Measurements from ENCODE around the gene NCOA7. TPM values are rescaled to one million over a fixed set of nuclear protein-coding genes. Genes with fewer than 3 reads are reported as not detected.

Gene NCOA7
- total RNA-seq, 2 donors from 2014 or later: 26.5 to 30.0 TPM

DNA sequence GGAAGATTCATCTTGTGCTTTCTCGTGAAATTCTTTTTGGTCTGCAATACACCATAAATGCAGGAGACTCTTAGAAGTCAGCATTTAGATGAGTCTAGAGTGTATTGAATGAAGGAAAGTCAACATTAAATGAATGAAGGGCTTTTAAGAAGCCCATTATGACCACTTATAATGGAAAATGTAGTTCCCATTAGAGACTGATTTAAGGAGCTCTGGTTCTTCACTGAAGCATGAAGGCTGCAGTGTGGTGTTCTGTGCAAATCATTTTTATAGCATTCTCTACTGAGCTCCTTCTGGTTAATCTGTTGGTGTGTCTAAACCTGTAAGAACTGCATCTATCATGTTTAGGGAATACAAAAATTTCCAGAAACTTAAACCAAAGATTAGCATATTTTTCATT, 19.7 kb downstream of the NCOA7 start:
- 88 to 90% methylated on average over 1 of the region's 1 CpG for WGBS, 2 donors
- intact Hi-C loops (cut with DNase I): no loop called here
- ATAC-seq: no peak
- H3K27ac ChIP-seq: no peak overlapping the region
- no peaks in the 10 kb centered on the region for H3K36me3 ChIP-seq (replicated peaks in 1 of 2; ENCODE audit: insufficient read depth in 1 of 2, low read depth in 2 of 2)
- no peak for TF ChIP-seq POLR2A (IDR thresholded peaks at IDR 0.05)
- TF ChIP-seq, protein P1, sequence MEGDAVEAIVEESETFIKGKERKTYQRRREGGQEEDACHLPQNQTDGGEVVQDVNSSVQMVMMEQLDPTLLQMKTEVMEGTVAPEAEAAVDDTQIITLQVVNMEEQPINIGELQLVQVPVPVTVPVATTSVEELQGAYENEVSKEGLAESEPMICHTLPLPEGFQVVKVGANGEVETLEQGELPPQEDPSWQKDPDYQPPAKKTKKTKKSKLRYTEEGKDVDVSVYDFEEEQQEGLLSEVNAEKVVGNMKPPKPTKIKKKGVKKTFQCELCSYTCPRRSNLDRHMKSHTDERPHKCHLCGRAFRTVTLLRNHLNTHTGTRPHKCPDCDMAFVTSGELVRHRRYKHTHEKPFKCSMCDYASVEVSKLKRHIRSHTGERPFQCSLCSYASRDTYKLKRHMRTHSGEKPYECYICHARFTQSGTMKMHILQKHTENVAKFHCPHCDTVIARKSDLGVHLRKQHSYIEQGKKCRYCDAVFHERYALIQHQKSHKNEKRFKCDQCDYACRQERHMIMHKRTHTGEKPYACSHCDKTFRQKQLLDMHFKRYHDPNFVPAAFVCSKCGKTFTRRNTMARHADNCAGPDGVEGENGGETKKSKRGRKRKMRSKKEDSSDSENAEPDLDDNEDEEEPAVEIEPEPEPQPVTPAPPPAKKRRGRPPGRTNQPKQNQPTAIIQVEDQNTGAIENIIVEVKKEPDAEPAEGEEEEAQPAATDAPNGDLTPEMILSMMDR (IDR thresholded peaks at IDR 0.05): no peak
- no peaks in the 10 kb centered on the region for H3K27me3 ChIP-seq
- no peaks in the 10 kb centered on the region for H3K9me3 ChIP-seq
- DNase-seq: no peak
- no peak overlapping the region for H3K4me3 ChIP-seq
- H3K4me1 ChIP-seq: peaks cover 32% of the 10 kb centered on the region

DNA sequence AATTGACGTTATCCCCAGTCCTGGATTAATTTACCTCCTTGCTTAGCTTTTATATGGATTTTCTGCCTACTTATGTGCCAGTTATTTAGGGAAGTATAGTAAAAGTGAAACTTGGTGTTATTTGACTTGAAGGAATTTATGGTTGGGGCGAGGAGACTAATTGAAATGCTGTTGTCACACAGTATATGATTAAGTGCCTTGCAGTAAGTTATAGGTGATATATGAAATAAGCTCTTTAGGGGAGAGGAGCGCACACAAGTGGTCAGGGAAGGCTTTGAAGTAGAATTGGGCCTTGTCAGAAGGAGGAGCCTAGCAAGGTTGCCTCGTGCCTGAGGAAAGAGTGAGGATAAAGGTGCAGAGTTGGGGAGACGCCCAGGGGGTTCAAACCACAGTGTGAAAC, 20.5 kb downstream of the NCOA7 start:
- no peaks in the 10 kb centered on the region for H3K9me3 ChIP-seq
- no peaks in the 10 kb centered on the region for H3K27me3 ChIP-seq
- ATAC-seq (no peak), DNase-seq (no peak)
- 75 to 92% methylated on average over 5 of the region's 5 CpGs for WGBS, 2 donors
- H3K4me3 ChIP-seq: no peak overlapping the region
- H3K27ac ChIP-seq: no peak overlapping the region
- H3K36me3 ChIP-seq (replicated peaks in 1 of 2; ENCODE audit: insufficient read depth in 1 of 2, low read depth in 2 of 2): no peaks in the 10 kb centered on the region
- TF ChIP-seq, protein P1 (IDR thresholded peaks at IDR 0.05): no peak
- no peak for TF ChIP-seq POLR2A (IDR thresholded peaks at IDR 0.05)
- intact Hi-C loops (cut with DNase I): no loop called here
- H3K4me1 ChIP-seq: peaks cover 34% of the 10 kb centered on the region

DNA sequence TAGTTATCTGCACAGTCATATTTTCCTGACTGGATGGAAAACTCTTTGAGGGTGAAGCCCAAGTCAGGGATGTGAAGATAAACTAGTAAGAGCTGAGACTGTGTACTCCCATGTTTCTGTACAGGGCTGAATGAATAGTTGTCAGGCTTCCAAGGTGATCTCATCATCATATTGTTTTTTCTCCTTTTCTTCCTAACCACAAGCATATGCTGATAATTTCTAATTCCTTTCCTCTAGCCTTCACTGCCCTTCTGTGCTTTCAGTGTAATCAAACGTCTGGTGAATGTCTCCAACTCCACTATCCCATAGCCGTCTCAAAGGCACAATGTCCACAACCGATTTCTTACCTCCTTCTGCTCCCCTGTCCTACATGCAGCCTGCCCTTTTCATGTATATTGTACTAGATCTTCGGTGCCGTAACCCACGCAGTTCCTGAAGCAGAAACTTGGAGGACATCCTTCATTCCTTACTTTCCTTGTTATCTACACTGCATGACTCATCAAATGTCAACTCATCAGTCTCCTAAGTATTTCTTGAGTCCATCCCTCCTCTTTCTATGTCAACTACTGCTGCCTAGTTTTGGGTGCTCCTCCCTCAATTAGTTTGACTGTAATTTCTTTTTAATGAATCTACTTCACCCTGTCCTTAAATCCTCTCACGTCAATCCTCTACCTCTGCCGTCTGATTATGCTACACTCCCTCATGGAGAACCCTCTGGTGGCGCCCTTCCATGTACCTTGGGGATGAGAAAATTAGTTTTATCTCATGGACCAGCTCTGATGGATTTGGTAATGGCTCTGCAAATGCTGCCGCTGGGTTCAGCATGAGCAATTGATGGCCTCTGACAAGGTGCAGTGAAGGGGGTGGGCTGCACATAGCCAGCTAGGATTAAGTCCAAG, 21.9 kb downstream of the NCOA7 start:
- 77 to 85% methylated on average over 10 of the region's 10 CpGs for WGBS, 2 donors
- DNase-seq (no peak), ATAC-seq (peak; percentile 75)
- intact Hi-C loops (cut with DNase I): no loop called here
- Histone ChIP-seq H3K4me3 (no peak overlapping the region), H3K36me3 (replicated peaks in 1 of 2; ENCODE audit: insufficient read depth in 1 of 2, low read depth in 2 of 2) (no peaks in the 10 kb centered on the region), H3K9me3 (no peaks in the 10 kb centered on the region), H3K27ac (peak overlapping the region in 2 of 4 donors; percentile 52 to 62), H3K27me3 (no peaks in the 10 kb centered on the region), H3K4me1 (peaks cover 48% of the 10 kb centered on the region)
- TF ChIP-seq, protein P1 (IDR thresholded peaks at IDR 0.05): no peak
- no peak for TF ChIP-seq POLR2A (IDR thresholded peaks at IDR 0.05)

DNA sequence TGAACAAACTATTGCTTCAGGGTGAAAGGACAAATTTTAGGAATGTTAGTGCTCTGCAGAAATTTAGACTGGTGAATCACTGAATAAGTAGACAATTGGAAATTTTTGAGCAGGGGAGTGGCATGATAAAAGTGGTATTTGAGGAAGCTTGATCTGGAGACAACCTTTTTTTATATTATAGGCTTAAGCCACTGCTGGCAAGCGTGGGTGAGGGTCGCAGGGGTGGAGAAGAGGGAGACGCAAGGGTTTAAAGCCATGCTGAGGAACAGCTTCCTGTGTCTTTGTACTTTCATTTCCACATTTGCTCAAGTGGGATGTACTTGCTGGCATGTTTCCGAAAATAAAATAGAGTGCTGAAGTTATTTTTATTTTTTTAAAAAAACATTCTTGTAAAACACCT, 23.7 kb downstream of the NCOA7 start:
- H3K4me3 ChIP-seq: no peak overlapping the region
- intact Hi-C loops (cut with DNase I): no loop called here

More for the DNA sequence above, 23.7 kb downstream of the NCOA7 start:
- WGBS, 2 donors: 64 to 85% methylated on average over 4 of the region's 4 CpGs
- no peak for ATAC-seq
- no peaks in the 10 kb centered on the region for H3K36me3 ChIP-seq (replicated peaks in 1 of 2; ENCODE audit: insufficient read depth in 1 of 2, low read depth in 2 of 2)
- TF ChIP-seq, protein P1 (IDR thresholded peaks at IDR 0.05): no peak
- no peak for TF ChIP-seq POLR2A (IDR thresholded peaks at IDR 0.05)
- peak overlapping the region in 2 of 4 donors; percentile 65 to 70 for H3K27ac ChIP-seq
- no peak for DNase-seq
- peaks cover 67% of the 10 kb centered on the region for H3K4me1 ChIP-seq
- no peaks in the 10 kb centered on the region for H3K9me3 ChIP-seq
- no peaks in the 10 kb centered on the region for H3K27me3 ChIP-seq
